Right ventricle myocardium superior (tissue), 1 donor: ENCODE results near the gene ADGRG1. TPM values are rescaled to one million over a fixed set of nuclear protein-coding genes. Genes with fewer than 3 reads are reported as not detected.

Source experiments
- ATAC-seq: fragments of 200-7000 bp; cut with Tn5 transposase; one replicate; pipeline ENCODE4 v1.9.1; 2020; ENCODE audit warnings: mild to moderate bottlenecking; ENCODE audit not compliant: poor library complexity
- DNase-seq: peaks from one replicate; pipeline ENCODE4 v3.0.0-alpha.2; 2020
- intact Hi-C: fragments of 100-400 bp; cut with DNase I; formaldehyde crosslinking; loops from one replicate; pipeline ENCODE4 v1.11.2; 2022
- total RNA-seq: library from RNA; stranded (reverse); fragmentation: NEBNext Ultra II Directional; extraction: Animal tissue kit (Norgen Biotek cat#: 25700); gene quantifications from one replicate; pipeline ENCODE4 v1.2.1, GENCODE V29; 2021
- donor health status: DM: no; HTN: yes; CAD: no; lungs with severe emphysema.

The ADGRG1 gene
- total RNA-seq, 1 donor from 2014 or later: 23.0 TPM

DNA sequence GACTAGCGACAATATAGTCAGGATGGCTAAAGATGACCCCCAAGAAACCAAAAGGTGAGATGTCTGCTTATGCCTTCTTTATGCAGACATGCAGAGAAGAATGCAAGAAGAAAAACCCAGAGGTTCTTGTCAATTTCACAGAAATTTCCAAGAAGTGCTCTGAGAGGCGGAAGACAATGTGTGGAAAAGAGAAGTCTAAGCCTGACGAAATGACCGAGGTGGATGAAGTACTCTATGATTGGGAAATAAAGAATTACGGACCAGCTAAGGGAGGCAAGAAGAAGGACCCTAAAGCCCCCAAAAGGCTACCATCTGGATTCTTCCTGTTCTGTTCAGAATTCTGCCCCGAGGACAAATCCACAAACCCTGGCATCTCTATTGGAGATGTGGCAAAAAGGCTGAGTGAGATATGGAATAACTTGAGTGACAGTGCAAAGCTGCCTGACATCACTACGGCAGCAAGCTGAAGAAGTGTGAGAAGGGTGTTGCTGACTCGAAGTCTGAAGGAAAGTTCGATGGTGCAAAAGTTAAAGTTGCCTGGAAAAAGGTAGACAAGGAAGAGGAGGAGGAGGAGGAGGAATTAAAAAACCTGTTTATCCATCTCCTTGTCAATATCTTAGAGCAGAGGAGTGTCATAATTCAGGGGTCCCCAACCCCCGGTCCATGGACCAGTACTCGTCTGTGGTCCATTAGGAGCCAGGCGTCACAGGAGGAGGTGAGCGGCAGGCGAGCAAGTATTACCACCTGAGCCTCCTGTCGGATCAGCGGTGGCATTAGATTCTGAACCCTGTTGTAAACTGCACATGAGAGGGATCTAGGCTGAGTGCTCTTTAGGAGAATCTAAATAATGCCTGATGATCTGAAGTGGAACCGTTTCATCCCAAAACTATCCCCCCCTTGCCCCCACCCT, 25.1 kb upstream of the ADGRG1 start:
- intact Hi-C loops: loop anchor here (5.0 to 10.0 kb wide), 2 partner anchors 44 to 121 kb away; no protein-coding TSS in a partner anchor
- no peak for ATAC-seq
- no peak for DNase-seq

DNA sequence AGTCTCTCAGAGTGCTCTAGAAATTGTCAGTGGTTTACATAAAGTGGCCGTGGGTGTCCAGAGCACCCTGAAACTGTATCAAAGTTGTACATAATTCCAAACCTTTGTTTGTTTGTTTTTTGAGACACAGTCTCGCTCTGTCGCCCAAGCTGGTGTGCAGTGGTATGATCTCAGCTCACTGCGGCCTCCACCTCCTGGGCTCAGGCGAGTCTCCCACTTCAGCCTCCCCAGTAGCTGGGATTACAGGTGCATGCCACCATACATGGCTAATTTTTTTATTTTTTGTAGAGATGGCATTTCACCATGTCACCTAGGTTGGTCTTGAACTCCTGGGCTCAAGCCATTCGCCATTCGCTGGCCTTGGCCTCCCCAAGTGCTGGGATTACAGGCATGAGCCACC, 24.3 kb upstream of the ADGRG1 start:
- intact Hi-C loops: loop anchor here (5.0 to 10.0 kb wide), 2 partner anchors 43 to 121 kb away; no protein-coding TSS in a partner anchor
- DNase-seq (no peak), ATAC-seq (no peak)

DNA sequence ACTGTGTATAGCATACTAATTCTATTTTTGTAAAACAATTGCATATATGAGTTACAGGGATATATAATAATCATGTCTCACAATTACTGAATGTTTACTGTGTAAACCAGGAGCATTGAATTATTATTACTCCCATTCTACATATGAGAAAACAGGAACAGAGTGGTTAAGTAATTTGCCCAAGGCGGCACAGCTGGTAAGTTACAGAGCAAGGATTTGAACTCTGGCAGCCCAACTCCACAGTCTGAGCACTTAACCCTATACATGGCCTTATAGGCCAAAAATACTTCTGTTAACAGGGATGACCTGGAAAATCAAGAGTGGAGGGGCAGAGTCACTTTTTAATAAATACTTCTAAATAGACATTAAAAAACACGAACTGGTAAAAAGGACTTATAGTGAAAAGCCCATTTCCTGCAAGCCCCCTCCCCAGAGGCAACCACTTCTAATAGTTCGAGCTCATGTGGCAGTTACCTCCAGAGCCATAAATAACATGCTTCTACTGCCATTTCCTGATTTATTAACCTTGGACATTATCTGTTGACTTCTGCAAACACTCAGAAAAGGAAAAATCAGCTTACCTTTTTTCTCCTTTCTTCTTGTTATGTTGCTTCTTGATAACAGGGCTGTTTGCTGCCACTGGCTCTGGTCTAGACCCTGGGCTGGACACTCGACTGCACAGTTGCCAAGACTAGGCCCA, 22.1 kb upstream of the ADGRG1 start:
- ATAC-seq (no peak), DNase-seq (no peak)
- intact Hi-C loops: loop anchor here (10.0 kb wide), 1 partner anchor 119 kb away; no protein-coding TSS in a partner anchor

DNA sequence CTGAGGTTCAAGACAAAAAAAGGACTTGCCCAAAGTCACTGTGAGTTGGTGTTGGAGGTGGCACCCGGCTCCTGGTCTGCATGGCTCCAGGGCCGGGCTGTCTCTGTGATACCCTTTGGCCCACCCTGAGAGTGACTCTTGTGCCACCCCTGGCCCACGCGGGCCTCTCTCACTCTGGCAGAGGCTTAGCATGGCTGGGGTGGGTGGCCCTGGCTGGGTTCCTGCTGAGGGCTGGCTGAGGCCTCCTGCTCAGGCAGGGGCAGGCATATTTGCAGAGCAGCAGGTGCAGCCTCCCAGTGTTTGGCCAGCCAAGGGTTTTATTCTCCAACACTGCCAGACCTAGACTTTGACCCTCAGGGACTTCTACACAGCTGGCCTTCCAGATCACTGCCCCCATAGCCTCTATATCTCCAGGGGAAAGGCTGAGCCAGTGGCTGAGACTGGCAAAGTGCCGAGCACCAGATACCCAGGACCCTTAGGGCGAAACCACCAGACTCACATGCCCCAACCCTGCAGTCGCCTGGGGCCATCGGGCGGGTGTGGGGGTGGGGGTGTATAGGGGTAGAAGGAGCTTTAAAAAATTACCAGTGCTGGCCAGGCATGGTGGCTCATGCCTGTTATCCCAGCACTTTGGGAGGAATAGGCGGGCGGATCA, 21.5 kb upstream of the ADGRG1 start:
- DNase-seq (no peak), ATAC-seq (peak; percentile 23)
- intact Hi-C loops: loop anchor here (10.0 kb wide), 1 partner anchor 118 kb away; no protein-coding TSS in a partner anchor

DNA sequence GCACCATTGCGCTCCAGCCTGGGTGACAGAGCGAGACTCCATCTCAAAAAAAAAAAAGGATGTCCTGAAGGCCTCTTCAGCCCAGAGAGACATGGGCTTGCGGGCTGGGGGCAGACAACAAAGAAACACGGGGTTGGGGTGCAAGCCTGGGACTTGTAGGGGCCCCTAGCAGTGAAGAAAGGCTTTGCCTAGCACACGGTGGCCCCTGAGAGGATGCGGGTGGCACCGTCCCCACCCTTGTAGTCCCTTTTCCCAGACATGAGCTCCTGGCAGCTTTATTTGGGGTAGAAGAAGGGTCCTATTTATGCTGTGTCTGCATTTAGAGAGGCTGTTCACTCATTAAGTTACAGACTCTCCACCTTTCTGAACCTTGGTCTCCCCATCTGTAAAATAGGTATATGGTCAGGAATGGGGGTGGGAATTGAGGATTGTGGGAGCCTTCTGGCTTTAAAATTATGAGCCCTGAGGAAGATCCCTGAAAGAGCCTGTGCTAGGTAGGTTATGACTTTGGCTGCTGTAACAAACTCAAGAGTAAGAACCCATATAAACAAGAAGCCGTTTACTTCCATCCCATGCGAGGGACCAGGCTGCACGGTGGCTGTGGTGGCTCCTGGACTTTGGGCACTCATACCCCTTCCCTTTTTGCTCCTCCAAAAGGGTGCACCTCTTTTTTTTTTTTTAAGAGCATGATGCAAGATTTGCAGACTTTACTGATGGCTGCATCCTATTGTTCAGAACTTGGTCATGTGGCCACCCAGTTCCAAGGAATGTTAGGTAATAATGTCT, 20.6 kb upstream of the ADGRG1 start:
- intact Hi-C loops: loop anchor here (10.0 kb wide), 1 partner anchor 117 kb away; no protein-coding TSS in a partner anchor
- DNase-seq (no peak), ATAC-seq (no peak)

DNA sequence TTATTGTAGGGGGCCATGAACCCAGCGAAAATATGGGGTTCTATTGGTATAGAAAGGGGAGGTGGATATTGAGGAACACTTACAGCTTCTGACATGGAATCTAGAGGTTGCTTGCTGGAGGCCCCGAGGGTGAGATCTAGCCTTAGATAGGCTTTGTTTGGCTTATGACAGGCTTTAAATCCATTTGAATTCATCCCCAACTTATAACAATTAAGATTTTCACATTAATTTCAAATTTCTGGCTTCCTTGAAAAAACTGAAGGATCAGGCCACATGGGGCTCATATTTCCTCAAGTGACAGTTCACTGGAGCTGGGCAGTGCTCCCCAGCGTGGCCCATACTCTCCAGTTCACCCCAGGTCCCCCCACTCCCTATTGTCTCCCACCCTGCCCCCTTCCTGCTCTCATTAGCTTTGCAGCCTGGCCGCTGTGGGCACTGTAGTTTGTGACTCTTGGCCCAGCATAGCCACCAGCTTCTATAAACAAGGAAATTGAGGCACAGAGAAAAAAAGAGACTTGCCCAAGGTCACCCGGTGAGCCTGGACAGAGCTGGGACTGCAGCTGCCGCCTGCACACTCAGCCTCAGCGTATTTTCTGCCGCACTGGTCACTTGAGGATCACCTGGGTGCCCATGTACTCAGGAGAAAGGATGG, 19.8 kb upstream of the ADGRG1 start:
- DNase-seq: no peak
- intact Hi-C loops: loop anchor here (10.0 kb wide), 1 partner anchor 116 kb away; no protein-coding TSS in a partner anchor

DNA sequence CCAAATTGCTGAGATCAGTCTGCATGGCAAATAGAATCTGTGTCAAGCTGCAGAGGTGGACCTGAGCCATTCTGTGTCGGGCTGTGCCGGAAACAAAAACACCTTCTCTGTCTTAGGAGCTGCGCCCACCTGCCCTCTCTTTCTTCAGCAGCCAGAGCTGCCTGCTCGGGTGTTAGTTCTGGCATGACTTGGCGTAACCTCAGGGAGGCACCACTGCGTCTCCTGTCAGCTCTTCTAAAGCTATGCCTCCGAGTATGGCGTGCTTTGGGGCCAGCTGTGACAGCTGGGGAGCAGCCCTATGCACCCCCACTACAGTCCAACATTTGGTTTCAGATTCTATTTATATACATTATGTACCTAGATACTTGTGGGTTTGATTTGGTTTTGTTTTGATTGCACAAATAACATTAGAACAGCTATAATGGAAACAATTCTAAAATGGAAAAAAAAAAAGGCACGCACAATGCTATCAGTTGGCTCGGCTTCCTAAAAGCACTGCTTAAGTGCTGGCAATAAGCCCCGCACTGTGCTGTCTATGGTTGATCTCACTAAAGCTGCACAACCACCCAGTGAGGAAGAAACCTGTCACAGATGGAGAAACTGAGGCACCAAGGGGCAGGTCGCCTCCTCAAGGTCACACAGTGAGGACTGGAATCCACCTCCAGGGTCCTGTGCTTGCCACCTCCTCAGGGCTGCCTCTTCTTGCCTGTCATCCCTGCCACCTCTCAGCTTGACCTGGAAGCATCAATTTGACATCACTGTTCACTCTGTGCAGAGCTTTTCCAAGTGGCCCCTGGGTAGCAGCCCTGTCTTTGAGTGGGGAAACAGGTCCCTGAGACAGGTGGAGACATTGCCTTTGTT, 18.7 kb upstream of the ADGRG1 start:
- DNase-seq (peak; percentile 34), ATAC-seq (peak; percentile 89)
- intact Hi-C loops: loop anchor here (10.0 kb wide), 1 partner anchor 115 kb away; no protein-coding TSS in a partner anchor

More for the DNA sequence above, 19.8 kb upstream of the ADGRG1 start:
- ATAC-seq: no peak

DNA sequence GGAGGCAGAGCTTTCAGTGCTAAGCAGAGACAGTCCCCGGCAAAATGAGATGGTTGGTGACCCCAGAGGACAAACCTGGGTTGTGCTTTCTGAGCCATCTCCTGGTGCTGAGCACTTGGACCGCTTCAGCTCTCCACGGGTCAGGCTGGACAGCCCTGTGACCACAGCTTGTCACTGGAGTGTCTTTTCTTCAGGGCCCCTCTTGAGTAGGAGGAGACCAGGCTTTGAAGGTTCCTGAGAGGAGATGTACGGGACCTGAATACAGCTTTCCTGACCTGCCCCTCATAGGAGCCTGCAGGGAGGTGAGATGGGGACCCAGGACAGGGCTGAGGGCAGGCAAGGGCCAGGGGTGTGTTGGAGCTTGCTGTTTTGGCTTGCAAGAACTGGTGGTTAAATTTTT, 17.8 kb upstream of the ADGRG1 start:
- no peak for DNase-seq
- intact Hi-C loops: no loop called here
- no peak for ATAC-seq

DNA sequence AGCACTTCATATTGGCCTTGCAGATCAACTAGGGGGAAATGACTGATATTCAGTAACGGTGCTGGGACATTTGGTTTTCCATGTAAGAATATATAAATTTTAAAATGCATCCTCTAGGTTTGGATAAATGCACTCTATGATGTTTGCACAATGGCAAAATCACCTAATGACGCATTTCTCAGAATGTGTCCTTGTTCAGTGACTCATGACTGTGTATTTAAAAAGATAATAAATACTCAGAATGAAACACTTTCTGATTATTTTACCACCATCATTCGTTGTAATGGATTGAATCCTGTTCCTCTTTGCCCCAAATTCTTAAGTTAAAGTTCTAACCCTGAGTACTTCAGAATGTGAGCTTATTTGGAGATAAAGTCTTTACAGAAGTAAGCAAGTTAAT, 17.2 kb upstream of the ADGRG1 start:
- no peak for ATAC-seq
- no peak for DNase-seq
- intact Hi-C loops: no loop called here

DNA sequence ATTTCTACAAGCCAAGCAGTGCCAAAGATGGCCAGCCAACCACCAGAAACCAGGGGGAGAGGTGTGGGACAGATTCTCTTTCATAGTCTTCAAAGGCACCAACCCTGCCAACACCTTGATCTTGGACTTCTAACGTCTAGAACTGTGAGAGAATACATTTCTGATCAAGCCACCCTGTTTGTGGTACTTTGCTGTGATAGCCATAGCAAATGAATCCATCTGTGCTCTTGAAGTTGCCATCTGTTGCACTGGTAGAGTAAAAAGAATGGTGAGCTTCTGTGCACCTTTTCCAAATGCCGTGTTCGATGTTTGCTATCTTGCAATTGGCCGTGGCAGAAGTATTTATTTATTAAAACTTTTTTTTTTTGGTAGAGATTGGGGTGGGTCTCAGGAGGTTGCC, 16.7 kb upstream of the ADGRG1 start:
- intact Hi-C loops: no loop called here
- ATAC-seq: no peak
- no peak for DNase-seq

DNA sequence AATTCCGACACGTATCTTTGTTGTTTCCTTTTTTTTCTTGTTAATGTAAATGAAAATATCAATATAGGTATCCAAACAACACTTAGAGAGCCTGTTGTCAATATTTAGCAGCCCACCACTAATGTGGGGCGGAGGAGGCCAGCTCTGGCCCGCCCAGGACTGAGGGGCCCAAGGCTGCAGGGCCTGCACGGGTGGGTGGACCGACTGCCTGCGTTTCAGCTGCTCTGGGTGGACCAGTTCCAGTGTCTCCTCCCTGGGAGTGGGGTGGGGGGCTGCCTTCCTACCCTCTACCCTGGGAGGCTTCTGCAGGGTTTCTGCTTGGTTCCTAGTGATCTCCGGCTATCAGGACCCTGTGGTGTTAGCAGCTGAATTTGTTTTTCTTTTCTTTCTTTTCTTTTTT, 15.9 kb upstream of the ADGRG1 start:
- intact Hi-C loops: no loop called here
- DNase-seq: peak; percentile 26
- ATAC-seq: no peak

DNA sequence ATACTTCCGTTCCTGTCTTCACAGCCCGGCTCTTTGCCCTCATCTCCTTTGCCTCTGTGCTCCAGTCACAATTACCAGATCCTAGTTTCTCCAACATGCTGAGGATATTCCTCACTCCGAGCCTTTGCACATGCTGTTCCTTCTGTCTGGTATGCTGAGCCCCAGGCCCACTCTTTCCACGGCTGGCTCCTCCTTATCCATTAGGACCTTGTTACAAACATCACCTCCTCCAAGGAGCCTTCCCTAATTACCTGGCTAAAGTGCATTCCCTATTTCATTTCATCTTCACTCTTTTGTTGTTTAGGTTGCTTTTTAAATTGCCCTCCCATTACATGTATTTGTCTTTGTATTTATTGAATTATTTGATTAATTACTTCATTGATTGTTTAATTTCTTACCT, 14.9 kb upstream of the ADGRG1 start:
- intact Hi-C loops: no loop called here
- ATAC-seq (no peak), DNase-seq (peak; percentile 8)

DNA sequence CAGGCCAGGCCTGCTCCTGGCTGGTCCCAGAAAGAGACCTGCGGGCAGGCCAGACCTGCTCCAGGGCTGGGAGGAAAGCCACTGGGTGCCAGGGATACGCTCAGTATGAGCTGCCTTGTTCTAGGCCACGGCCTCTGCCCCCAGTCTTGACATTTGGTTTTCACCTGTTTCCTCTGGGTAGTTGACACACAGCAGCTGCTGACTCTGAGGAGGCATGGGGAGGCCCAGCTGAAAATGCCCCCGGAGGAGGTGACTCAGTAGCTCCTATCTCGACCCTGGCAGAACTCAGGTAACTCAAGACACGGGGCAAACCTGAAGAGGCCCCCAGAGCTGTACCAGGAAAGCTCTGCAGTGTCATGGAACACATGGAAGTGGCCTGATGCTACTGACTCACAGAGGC, 13.9 kb upstream of the ADGRG1 start:
- ATAC-seq (no peak), DNase-seq (peak; percentile 8)
- intact Hi-C loops: no loop called here

DNA sequence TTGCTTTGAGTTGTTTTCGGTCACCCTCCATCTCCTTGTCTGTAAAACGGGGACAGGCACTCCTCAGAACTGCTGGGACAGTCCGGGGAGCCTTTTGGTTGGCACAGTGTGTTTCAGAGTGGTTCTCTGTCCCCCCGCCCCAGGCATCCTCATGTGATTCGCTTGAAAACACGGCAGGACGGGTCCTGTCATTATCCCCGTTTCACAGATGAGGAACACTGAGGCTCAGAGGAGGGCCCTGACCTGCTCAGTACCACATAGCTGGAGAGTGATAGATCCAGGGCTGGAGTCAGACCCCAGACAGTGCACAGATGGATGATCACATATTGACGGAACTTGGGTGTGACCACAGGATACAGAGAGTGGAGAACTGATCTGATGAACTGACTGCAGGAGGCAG, 13.5 kb upstream of the ADGRG1 start:
- DNase-seq (no peak), ATAC-seq (no peak)
- intact Hi-C loops: no loop called here

DNA sequence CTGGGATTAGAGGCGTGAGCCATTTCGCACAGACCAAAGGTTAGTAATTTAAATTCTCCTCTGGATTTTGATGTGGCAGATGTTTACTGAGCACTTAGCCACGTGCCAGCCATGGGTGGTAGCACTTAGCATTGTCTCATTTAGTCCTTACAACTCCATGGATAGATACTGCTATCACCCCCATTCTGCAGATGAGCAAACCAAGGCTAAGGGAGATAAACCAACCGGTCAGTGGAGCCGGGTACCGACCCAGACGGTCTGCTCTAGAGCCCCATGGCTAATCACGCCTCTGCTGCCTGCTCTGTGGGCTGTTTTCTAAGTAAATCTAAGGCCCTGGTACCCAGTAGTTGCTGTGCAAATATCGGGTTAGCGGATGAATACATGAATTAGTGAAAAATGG, 12.6 kb upstream of the ADGRG1 start:
- ATAC-seq (no peak), DNase-seq (peak; percentile 22)
- intact Hi-C loops: no loop called here

DNA sequence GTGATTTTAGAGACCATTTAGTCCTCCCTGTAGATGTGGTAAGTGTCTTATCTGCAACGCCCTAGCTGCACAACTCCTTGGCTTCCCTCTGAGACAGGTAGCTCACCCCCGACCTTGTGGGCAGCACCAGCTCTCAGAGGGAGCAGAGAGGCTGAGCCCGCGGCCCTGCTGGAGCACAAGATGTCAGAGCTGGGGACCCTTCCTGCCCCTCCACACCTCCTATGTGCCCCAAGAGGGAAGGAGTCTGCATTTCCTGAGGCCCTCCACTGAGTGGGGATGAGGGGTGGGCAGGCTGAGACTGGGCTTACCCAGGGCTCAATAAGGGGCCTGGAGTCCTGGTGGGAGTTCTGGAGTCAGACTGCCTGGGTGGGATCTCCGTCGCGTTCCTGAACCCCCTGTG, 12.2 kb upstream of the ADGRG1 start:
- ATAC-seq (no peak), DNase-seq (peak; percentile 6)
- intact Hi-C loops: no loop called here

DNA sequence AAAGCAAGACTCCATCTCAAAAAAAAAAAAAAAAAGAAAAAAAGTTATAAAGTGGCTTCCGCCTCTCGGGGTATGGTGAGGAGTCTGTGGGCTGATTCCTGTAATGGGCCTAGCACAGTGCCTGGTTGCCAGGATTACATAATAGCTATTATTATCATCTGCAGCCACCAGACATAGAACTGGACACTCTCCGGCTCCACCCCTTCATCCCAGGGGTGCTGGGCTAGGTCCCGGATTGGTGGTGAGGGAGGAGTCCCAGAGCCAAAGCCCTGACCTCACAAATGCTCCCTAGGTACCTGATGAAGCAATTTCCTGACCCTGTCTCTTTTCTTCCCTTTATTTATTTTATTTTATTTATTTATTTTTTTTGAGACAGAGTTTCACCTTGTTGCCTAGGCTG, 11.6 kb upstream of the ADGRG1 start:
- ATAC-seq: peak; percentile 62
- intact Hi-C loops: no loop called here
- DNase-seq: peak; percentile 52
